ENCODE data around the gene C14orf132. TPM values are rescaled to one million over a fixed set of nuclear protein-coding genes. Genes with fewer than 3 reads are reported as not detected.

The C14orf132 gene
- total RNA-seq, 2 donors from 2014 or later, result 12.3 to 21.9 TPM

DNA sequence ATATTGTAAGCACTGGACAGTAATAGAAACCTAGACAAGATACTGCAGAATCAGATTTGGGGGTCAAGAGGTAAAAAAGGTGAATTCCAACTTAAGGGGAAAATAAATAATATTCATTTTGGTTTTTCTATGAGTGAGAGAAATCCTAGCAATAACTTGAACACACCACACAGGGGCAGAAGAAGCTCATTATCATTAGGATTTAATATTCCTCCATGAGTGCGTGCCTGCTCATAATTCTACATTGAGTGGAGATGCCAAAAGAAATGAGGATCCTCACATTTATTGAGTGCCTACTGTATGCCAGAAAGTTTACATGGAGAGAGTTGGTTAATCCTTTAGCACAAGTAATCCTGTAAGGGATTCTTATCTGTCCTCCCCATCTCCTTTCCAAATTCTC lies 40.5 kb upstream of the C14orf132 start:
- Histone ChIP-seq H3K27me3 (ENCODE audit: control insufficient read depth, insufficient read depth, low read length, poor library complexity, severe bottlenecking) (no peaks in the 10 kb centered on the region), H3K27ac (ENCODE audit: low read depth, low read length) (no peak overlapping the region), H3K4me1 (ENCODE audit: control insufficient read depth, insufficient read depth, low read length) (no peaks in the 10 kb centered on the region), H3K36me3 (ENCODE audit: control insufficient read depth, insufficient read depth, low read length) (no peaks in the 10 kb centered on the region), H3K9ac (ENCODE audit: extremely low read depth, low read length, poor library complexity, severe bottlenecking) (no peak overlapping the region), H3K9me3 (ENCODE audit: control insufficient read depth, low read length) (no peaks in the 10 kb centered on the region), H3K4me3 (ENCODE audit: low read length) (no peak overlapping the region)
- peak; percentile 59 for TF ChIP-seq CTCF (conservative IDR thresholded peaks at IDR 0.05)
- no peak for DNase-seq
- Mint-ChIP-seq H3K4me1 (peaks cover 8% of the 10 kb centered on the region), H3K36me3 (ENCODE audit: low read depth) (no peaks in the 10 kb centered on the region), H3K27ac (no peak overlapping the region), H3K4me3 (no peak overlapping the region), H3K9me3 (peaks cover under 1% of the 10 kb centered on the region), H3K27me3 (ENCODE audit: insufficient read depth) (peaks cover 11% of the 10 kb centered on the region)
- WGBS, 2 experiments (ENCODE audit: insufficient coverage in 1 of 2, insufficient read length in 1 of 2), result 93% methylated on average over 1 of the region's 1 CpG; no CpG with 5 or more reads in 1 of the 2 experiments

DNA sequence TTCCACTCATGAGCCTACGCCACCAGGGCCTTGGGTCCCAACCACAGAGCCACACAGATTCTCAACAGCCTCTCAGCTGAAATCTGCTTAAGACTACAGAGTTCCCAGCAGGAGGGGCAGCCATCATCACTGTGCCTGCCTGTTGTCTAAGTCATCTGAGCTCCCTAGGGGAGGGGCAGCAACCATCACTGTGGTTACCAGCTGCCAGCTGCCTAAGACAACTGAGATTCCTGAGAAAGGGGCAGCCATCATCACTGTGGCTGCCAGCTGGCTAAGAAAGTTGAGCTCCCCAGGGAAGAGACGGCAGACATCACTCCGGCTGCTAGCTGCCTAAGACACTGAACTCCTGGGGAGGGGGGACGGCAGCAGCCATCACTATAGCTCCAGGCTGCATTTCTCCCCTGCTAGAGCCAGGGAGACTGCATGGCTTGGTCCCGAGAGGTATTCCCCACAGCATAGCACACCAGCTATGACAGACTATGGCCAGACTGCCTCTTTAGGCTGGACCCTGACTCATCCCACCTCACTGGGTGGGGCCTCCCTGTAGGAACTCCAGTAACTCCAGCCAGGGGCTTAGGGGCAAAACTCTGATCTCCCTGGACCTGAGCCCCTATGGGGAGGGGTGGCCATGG lies 37.2 kb upstream of the C14orf132 start:
- WGBS, 2 experiments (ENCODE audit: insufficient coverage in 1 of 2, insufficient read length in 1 of 2), result 80 to 85% methylated on average over 2 to 5 of the region's 5 CpGs
- Mint-ChIP-seq H3K36me3 (ENCODE audit: low read depth) (no peaks in the 10 kb centered on the region), H3K27me3 (ENCODE audit: insufficient read depth) (peaks cover 29% of the 10 kb centered on the region), H3K9me3 (peaks cover 24% of the 10 kb centered on the region), H3K27ac (no peak overlapping the region), H3K4me3 (no peak overlapping the region), H3K4me1 (peaks cover 2% of the 10 kb centered on the region)
- Histone ChIP-seq H3K27ac (ENCODE audit: low read depth, low read length) (peak overlapping the region; percentile 51), H3K4me1 (ENCODE audit: control insufficient read depth, insufficient read depth, low read length) (no peaks in the 10 kb centered on the region), H3K9me3 (ENCODE audit: control insufficient read depth, low read length) (no peaks in the 10 kb centered on the region), H3K36me3 (ENCODE audit: control insufficient read depth, insufficient read depth, low read length) (no peaks in the 10 kb centered on the region), H3K4me3 (ENCODE audit: low read length) (no peak overlapping the region), H3K27me3 (ENCODE audit: control insufficient read depth, insufficient read depth, low read length, poor library complexity, severe bottlenecking) (no peaks in the 10 kb centered on the region), H3K9ac (ENCODE audit: extremely low read depth, low read length, poor library complexity, severe bottlenecking) (no peak overlapping the region)
- TF ChIP-seq CTCF (conservative IDR thresholded peaks at IDR 0.05), result no peak
- peak; percentile 75 for DNase-seq

DNA sequence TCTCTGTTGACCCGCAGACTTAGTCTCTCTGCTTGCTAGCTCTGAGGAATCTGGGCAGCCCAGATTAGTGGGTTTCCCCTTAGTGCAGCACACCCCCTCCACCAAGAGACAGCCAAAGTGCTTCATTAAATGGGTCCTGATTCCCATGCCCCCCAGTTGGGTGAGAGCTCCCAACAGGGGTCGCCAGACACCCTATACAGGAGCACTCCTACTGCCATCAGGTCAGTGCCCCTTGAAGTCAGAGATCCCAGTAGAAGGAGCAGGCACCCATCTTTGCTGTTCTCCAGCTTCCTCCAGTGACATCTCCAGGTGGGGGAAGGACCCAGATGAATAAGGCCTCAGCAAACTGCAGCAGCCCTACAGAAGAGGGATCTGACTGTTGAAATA lies 36.7 kb upstream of the C14orf132 start:
- no peaks in the 10 kb centered on the region for H3K36me3 ChIP-seq (ENCODE audit: control insufficient read depth, insufficient read depth, low read length)
- H3K27me3 ChIP-seq (ENCODE audit: control insufficient read depth, insufficient read depth, low read length, poor library complexity, severe bottlenecking), result no peaks in the 10 kb centered on the region
- 67% methylated on average over 2 of the region's 2 CpGs; no CpG with 5 or more reads in 1 of the 2 experiments for WGBS, 2 experiments (ENCODE audit: insufficient coverage in 1 of 2, insufficient read length in 1 of 2)
- peak; percentile 52 for TF ChIP-seq CTCF (conservative IDR thresholded peaks at IDR 0.05)
- H3K4me3 ChIP-seq (ENCODE audit: low read length), result no peak overlapping the region
- no peaks in the 10 kb centered on the region for H3K36me3 Mint-ChIP-seq (ENCODE audit: low read depth)
- peaks cover 29% of the 10 kb centered on the region for H3K9me3 Mint-ChIP-seq
- H3K4me3 Mint-ChIP-seq, result no peak overlapping the region
- DNase-seq, result no peak
- H3K9ac ChIP-seq (ENCODE audit: extremely low read depth, low read length, poor library complexity, severe bottlenecking), result no peak overlapping the region
- H3K27ac ChIP-seq (ENCODE audit: low read depth, low read length), result no peak overlapping the region
- peaks cover 29% of the 10 kb centered on the region for H3K27me3 Mint-ChIP-seq (ENCODE audit: insufficient read depth)
- H3K4me1 ChIP-seq (ENCODE audit: control insufficient read depth, insufficient read depth, low read length), result no peaks in the 10 kb centered on the region
- no peak overlapping the region for H3K27ac Mint-ChIP-seq
- peaks cover 2% of the 10 kb centered on the region for H3K4me1 Mint-ChIP-seq
- H3K9me3 ChIP-seq (ENCODE audit: control insufficient read depth, low read length), result peaks cover 3% of the 10 kb centered on the region

Data from endodermal cell (in vitro differentiated cells).